T-cell (primary cell): ENCODE results near the gene ENDOV. TPM values are rescaled to one million over a fixed set of nuclear protein-coding genes. Genes with fewer than 3 reads are reported as not detected.
"Not testable (repeated sequence)": the region's sequence is repeated elsewhere in the genome, so short reads cannot be mapped to it uniquely, and the experiment has no call there.

Experiments used
- ATAC-seq, 4 experiments: fragments of 200-7000 bp in 3 of 4; fragments of 150-1000 bp in 1 of 4; cut with Tn5 transposase; replicated peaks in 1 of 4; 1 replicate in 3 of 4; 2 replicates in 1 of 4; pipeline ENCODE4 v1.10.0; 2021; ENCODE audit warnings: moderate library complexity in 3 of 4, mild to moderate bottlenecking in 2 of 4, moderate number of reproducible peaks in 1 of 4
- CTCF ChIA-PET, 2 donors: fragments of 300-600 bp; sonication (Branson Sonifier 250); formaldehyde crosslinking; loops; one replicate each; lab custom pipeline; 2022; ENCODE audit warnings: antibody characterized with exemption in 2 of 2; lab: Charles Lee
- POLR2A ChIA-PET, 2 donors: fragments of 300-600 bp; sonication (Branson Sonifier 250); formaldehyde crosslinking; loops; one replicate each; lab custom pipeline; 2022; ENCODE audit warnings: antibody characterized with exemption in 2 of 2; lab: Charles Lee
- DNase-seq, 35 experiments: peaks; one replicate each; pipeline versions ENCODE4 v3.0.0 to v3.0.0-alpha.2; 2013 to 2023
- H3K27ac ChIP-seq: one replicate; pipeline ENCODE4 v1.5.1; 2013; ENCODE audit warnings: low read length
- H3K27me3 ChIP-seq, 2 experiments: replicated peaks in 1 of 2; 1 replicate in 1 of 2; 2 replicates in 1 of 2; pipeline versions ENCODE4 v1.6.1 to v1.7.0; 2013; ENCODE audit warnings: low read length in 1 of 2, mixed read lengths in 1 of 2; ENCODE audit not compliant: control insufficient read depth in 2 of 2, insufficient read depth in 2 of 2; ENCODE audit errors: extremely low read depth in 1 of 2
- H3K36me3 ChIP-seq, 2 donors: 1 replicate in 1 of 2; 2 replicates in 1 of 2; pipeline versions ENCODE4 v1.6.1 to v1.7.0; 2013; ENCODE audit warnings: low read length in 1 of 2; ENCODE audit not compliant: control insufficient read depth in 2 of 2, insufficient read depth in 1 of 2; ENCODE audit errors: extremely low read depth in 1 of 2
- H3K4me1 ChIP-seq, 2 experiments: 1 replicate in 1 of 2; 2 replicates in 1 of 2; pipeline versions ENCODE4 v1.6.1 to v1.7.0; 2013; ENCODE audit warnings: low read length in 2 of 2, mixed read lengths in 1 of 2; ENCODE audit not compliant: insufficient read depth in 2 of 2, control insufficient read depth in 1 of 2; ENCODE audit errors: extremely low read depth in 1 of 2
- H3K4me3 ChIP-seq, 2 donors: 1 replicate in 1 of 2; 2 replicates in 1 of 2; pipeline versions ENCODE4 v1.5.1 to v1.7.0; 2013; ENCODE audit warnings: mild to moderate bottlenecking in 2 of 2, low read length in 1 of 2, moderate library complexity in 1 of 2; ENCODE audit not compliant: control insufficient read depth in 1 of 2; ENCODE audit errors: extremely low read depth in 1 of 2
- H3K9me3 ChIP-seq: 2 replicates; pipeline ENCODE4 v1.7.0; 2013
- H3K27ac Mint-ChIP-seq, 2 donors: one replicate each; pipeline ENCODE4 v1.8.0; 2020 to 2021; ENCODE audit warnings: mild to moderate bottlenecking in 2 of 2, mixed read lengths in 2 of 2
- H3K27me3 Mint-ChIP-seq, 2 donors: one replicate each; pipeline ENCODE4 v1.8.0; 2021 to 2022; ENCODE audit warnings: mixed read lengths in 2 of 2
- H3K36me3 Mint-ChIP-seq: one replicate; pipeline ENCODE4 v1.8.0; 2021; ENCODE audit warnings: mixed read lengths
- H3K4me1 Mint-ChIP-seq, 3 donors: one replicate each; pipeline ENCODE4 v1.8.0; 2020 to 2022; ENCODE audit warnings: mixed read lengths in 3 of 3, mild to moderate bottlenecking in 1 of 3
- H3K4me3 Mint-ChIP-seq, 3 donors: one replicate each; pipeline ENCODE4 v1.8.0; 2020 to 2022; ENCODE audit warnings: mild to moderate bottlenecking in 3 of 3, mixed read lengths in 3 of 3, moderate library complexity in 3 of 3
- H3K9me3 Mint-ChIP-seq, 3 donors: one replicate each; pipeline ENCODE4 v1.8.0; 2020 to 2022; ENCODE audit warnings: mixed read lengths in 3 of 3
- WGBS: methylation state at CpG from one replicate; pipeline ENCODE4 v1.1.5; 2013; ENCODE audit warnings: missing lambda C conversion rate; ENCODE audit not compliant: insufficient coverage; 5-methylcytosine and 5-hydroxymethylcytosine counted together
- total RNA-seq, 35 experiments: library from RNA in 6 of 35; stranded (reverse) in 6 of 35; fragments of 120-200 nt in 1 of 35; gene quantifications; one replicate each; pipeline versions ENCODE4 v1.2.1 to v1.2.4 and lab custom pipeline; 2013 to 2026

ENDOV gene
- total RNA-seq, 5 donors from 2014 or later (not counting 1 experiment from before 2014, with no cell fraction given), result 17.1 to 22.2 (median 21.1) TPM

GRCh38 chr17:80410441-80411087 lies 4.4 kb upstream of the ENDOV start:
- H3K36me3 Mint-ChIP-seq, H3K36me3 ChIP-seq, POLR2A ChIA-PET, H3K27ac ChIP-seq, H3K4me3 ChIP-seq, H3K9me3 ChIP-seq, H3K4me3 Mint-ChIP-seq, DNase-seq, H3K27ac Mint-ChIP-seq, CTCF ChIA-PET, ATAC-seq, H3K9me3 Mint-ChIP-seq: not testable (repeated sequence)
- peaks cover 2 to 17% of the 10 kb centered on the region in 2 experiments for H3K4me1 ChIP-seq
- H3K27me3 Mint-ChIP-seq, result peaks cover 12 to 14% of the 10 kb centered on the region in 2 donors
- peaks cover 9 to 12% (median 9%) of the 10 kb centered on the region in 3 donors for H3K4me1 Mint-ChIP-seq
- peaks cover 2 to 32% of the 10 kb centered on the region in 2 experiments for H3K27me3 ChIP-seq
- 78% methylated on average over 11 of the region's 16 CpGs for WGBS

DNA sequence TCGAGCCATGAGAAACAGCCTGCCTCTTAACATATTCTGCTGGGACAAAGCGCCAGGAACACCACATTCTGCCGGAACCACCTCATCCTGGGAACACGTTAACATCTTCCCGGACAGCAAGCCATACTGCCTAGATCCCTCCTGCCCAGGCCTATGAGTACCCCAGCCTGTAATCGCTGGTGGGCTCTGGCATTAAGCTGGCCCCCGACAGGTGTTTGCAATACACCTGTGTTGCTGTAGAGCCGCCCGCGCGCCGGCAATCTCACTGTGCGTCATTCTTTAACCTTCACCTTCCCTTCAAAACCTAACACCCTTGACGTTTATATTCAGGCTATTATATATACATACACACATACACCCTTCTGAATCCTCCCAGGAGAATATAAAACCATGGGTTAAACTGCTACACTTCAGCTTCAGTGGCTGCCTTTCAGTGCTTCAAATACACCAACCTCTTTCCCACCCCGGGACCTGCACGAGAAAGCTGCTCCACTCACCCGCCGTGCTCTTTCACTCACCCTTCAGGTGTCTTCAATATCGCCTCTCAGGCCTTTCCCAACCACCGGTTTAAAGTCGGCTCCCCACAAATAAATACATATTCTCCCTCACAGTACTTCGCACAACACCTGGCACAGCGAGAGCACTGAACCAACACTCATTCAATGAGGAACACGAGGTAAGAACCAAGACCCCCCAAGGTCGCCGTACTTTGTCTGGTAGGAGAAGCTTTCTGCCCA lies 1.0 kb upstream of the ENDOV start:
- ATAC-seq (no peak), DNase-seq (no peak)
- Mint-ChIP-seq H3K27me3 (peaks cover 11 to 12% of the 10 kb centered on the region in 2 donors), H3K27ac (no peak overlapping the region), H3K9me3 (no peaks in the 10 kb centered on the region), H3K4me1 (peaks cover 30 to 35% (median 35%) of the 10 kb centered on the region in 3 donors), H3K4me3 (peak overlapping the region; percentile 83 to 87 (median 84)), H3K36me3 (peaks cover 8% of the 10 kb centered on the region)
- Histone ChIP-seq H3K27me3 (peaks cover 0 to 23% of the 10 kb centered on the region in 2 experiments), H3K27ac (no peak overlapping the region), H3K9me3 (no peaks in the 10 kb centered on the region), H3K4me3 (peak overlapping the region in 1 of 2 donors; percentile 93), H3K36me3 (peaks cover 0 to 6% of the 10 kb centered on the region in 2 donors), H3K4me1 (peaks cover 2 to 31% of the 10 kb centered on the region in 2 experiments)
- POLR2A ChIA-PET, result no interaction called here
- CTCF ChIA-PET, result no interaction called here
- 56% methylated on average over 23 of the region's 26 CpGs for WGBS

- Histone ChIP-seq H3K4me3 (peak overlapping the region; percentile 93 to 97), H3K27me3 (peaks cover 0 to 22% of the 10 kb centered on the region in 2 experiments), H3K36me3 (peaks cover 0 to 6% of the 10 kb centered on the region in 2 donors), H3K9me3 (no peaks in the 10 kb centered on the region), H3K27ac (no peak overlapping the region), H3K4me1 (peaks cover 2 to 31% of the 10 kb centered on the region in 2 experiments)
- DNase-seq (peak in 2 of 35 experiments; percentile 11 to 17), ATAC-seq (peak; percentile 2 to 30 (median 4))
- peaks cover 8% of the 10 kb centered on the region for H3K36me3 Mint-ChIP-seq
- ChIA-PET CTCF (no interaction called here), POLR2A (no interaction called here)
- no peaks in the 10 kb centered on the region for H3K9me3 Mint-ChIP-seq
- peaks cover 7 to 11% of the 10 kb centered on the region in 2 donors for H3K27me3 Mint-ChIP-seq
- H3K27ac Mint-ChIP-seq, result no peak overlapping the region
- 2% methylated on average over 15 of the region's 15 CpGs for WGBS
- peak overlapping the region; percentile 83 to 87 (median 84) for H3K4me3 Mint-ChIP-seq
- H3K4me1 Mint-ChIP-seq, result peaks cover 30 to 36% (median 35%) of the 10 kb centered on the region in 3 donors
Observed at GRCh38 chr17:80414508-80414802, 512 bp upstream of the ENDOV start.

DNA sequence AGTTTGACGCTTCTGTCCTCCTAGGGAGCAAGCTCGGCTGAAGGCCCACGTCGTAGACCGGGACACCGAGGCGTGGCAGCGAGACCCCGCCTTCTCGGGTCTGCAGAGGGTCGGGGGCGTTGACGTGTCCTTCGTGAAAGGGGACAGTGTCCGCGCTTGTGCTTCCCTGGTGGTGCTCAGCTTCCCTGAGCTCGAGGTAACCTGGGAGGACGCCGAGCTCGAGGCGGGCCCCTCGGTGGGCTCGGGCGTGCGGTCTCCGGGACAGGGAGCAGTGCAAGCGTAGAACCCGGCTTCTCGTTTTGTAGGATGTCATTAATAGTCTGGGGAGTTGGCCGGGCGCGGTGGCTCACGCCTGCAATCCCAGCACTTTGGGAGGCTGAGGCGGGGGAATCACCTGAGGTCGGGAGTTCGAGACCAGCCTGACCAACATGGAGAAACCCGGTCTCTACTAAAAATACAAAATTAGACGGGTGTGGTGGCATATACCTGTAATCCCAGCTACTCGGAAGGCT lies 715 bp downstream of the ENDOV start:
- DNase-seq, result peak in 1 of 35 experiments; percentile 17
- WGBS, result 11% methylated on average over 36 of the region's 39 CpGs
- H3K27ac Mint-ChIP-seq, result peak overlapping the region in 1 of 2 donors; percentile 61

DNA sequence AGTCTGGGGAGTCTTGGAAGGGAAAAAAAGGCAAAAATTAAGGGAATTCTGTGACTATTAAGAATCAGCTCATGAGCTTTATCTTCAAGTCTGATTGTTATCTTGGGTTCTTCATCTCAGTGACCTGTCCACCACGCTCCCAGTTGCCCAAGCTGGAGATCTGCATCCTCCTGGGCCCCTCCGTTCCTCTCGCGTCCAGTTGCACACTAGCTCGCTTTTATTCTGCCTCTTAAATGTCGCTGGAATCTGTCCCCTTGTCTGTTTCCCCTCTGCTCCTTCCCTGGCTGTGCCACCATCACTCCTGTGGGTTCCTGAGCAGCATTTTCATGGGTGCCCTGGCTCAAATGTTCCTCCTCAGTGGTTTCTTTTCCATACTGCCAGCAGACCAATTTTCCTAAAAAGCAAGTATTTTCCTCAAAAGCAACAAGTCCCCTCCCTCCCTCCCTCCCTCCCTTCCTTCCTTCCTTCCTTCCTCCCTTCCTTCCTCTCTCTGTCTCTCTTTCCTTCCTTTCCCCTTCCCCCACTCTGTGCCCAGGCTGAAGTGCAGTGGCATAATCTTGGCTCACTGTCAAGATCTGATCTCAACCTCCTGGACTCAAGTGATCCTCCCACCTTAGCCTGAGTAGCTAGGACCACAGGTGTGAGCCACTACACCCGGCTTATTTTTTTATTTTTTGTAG lies 1.4 kb downstream of the ENDOV start:
- H3K9me3 ChIP-seq, result no peaks in the 10 kb centered on the region
- H3K27me3 ChIP-seq, result peaks cover 0 to 18% of the 10 kb centered on the region in 2 experiments
- Mint-ChIP-seq H3K36me3 (peaks cover 12% of the 10 kb centered on the region), H3K27me3 (peaks cover 4 to 11% of the 10 kb centered on the region in 2 donors), H3K4me1 (peaks cover 30 to 41% (median 35%) of the 10 kb centered on the region in 3 donors), H3K4me3 (peak overlapping the region; percentile 83 to 87 (median 84)), H3K9me3 (no peaks in the 10 kb centered on the region), H3K27ac (peak overlapping the region in 1 of 2 donors; percentile 39)
- POLR2A ChIA-PET, result no interaction called here
- H3K4me1 ChIP-seq, result peaks cover 2 to 31% of the 10 kb centered on the region in 2 experiments
- no peak for ATAC-seq
- no peak overlapping the region for H3K4me3 ChIP-seq
- no peak for DNase-seq
- peaks cover 0 to 6% of the 10 kb centered on the region in 2 donors for H3K36me3 ChIP-seq
- no peak overlapping the region for H3K27ac ChIP-seq
- CTCF ChIA-PET, result interaction anchor here in 1 of 2 donors (0.6 to 1.3 kb wide), 4 partner anchors 9 to 664 kb away, joined by 3 to 4 read pairs (median 4); no protein-coding TSS in a partner anchor
- WGBS, result 98% methylated on average over 6 of the region's 7 CpGs

More for the DNA sequence above, 715 bp downstream of the ENDOV start:
- Mint-ChIP-seq H3K36me3 (peaks cover 12% of the 10 kb centered on the region), H3K4me3 (peak overlapping the region; percentile 83 to 87 (median 84)), H3K9me3 (no peaks in the 10 kb centered on the region), H3K4me1 (peaks cover 30 to 41% (median 35%) of the 10 kb centered on the region in 3 donors), H3K27me3 (peaks cover 4 to 11% of the 10 kb centered on the region in 2 donors)
- ChIA-PET CTCF (interaction anchor here in 1 of 2 donors (0.7 to 1.3 kb wide), 2 partner anchors 10 to 123 kb away, joined by 4 read pairs; no protein-coding TSS in a partner anchor), POLR2A (no interaction called here)
- peak overlapping the region; percentile 51 for H3K27ac ChIP-seq
- H3K36me3 ChIP-seq, result peaks cover 0 to 6% of the 10 kb centered on the region in 2 donors
- H3K9me3 ChIP-seq, result no peaks in the 10 kb centered on the region
- H3K27me3 ChIP-seq, result peaks cover 0 to 18% of the 10 kb centered on the region in 2 experiments
- peaks cover 2 to 31% of the 10 kb centered on the region in 2 experiments for H3K4me1 ChIP-seq
- no peak for ATAC-seq
- H3K4me3 ChIP-seq, result peak overlapping the region; percentile 93 to 97

GRCh38 chr17:80416940-80417293 lies 1.9 kb downstream of the ENDOV start:
- POLR2A ChIA-PET, result no interaction called here
- Mint-ChIP-seq H3K27ac (no peak overlapping the region), H3K4me3 (peak overlapping the region; percentile 83 to 87 (median 84)), H3K36me3 (peaks cover 12% of the 10 kb centered on the region), H3K4me1 (peaks cover 30 to 41% (median 35%) of the 10 kb centered on the region in 3 donors), H3K27me3 (peaks cover 4 to 11% of the 10 kb centered on the region in 2 donors), H3K9me3 (no peaks in the 10 kb centered on the region)
- H3K27me3 ChIP-seq, result peaks cover 0 to 18% of the 10 kb centered on the region in 2 experiments
- 81% methylated on average over 6 of the region's 6 CpGs for WGBS
- CTCF ChIA-PET, result interaction anchor here in 1 of 2 donors (0.6 kb wide), 1 partner anchor 663 kb away, joined by 3 read pairs; no protein-coding TSS in a partner anchor
- no peak for DNase-seq
- no peaks in the 10 kb centered on the region for H3K9me3 ChIP-seq
- H3K4me3 ChIP-seq, result no peak overlapping the region
- no peak for ATAC-seq
- peaks cover 2 to 31% of the 10 kb centered on the region in 2 experiments for H3K4me1 ChIP-seq
- H3K27ac ChIP-seq, result no peak overlapping the region
- H3K36me3 ChIP-seq, result peaks cover 0 to 6% of the 10 kb centered on the region in 2 donors
